HG03066 (cell line): ENCODE data around the gene RBM44.
"Not testable (repeated sequence)": the region's sequence is repeated elsewhere in the genome, so short reads cannot be mapped to it uniquely, and the experiment has no call there.

ENCODE experiments used
- ATAC-seq: cut with Tn5 transposase; IDR thresholded peaks from one replicate; pipeline ENCODE4 v1.9.1; 2021; ENCODE audit warnings: low read depth; ENCODE audit not compliant: unreplicated experiment

The RBM44 gene

GRCh38 chr2:237798236-237799059 lies at the start of gene RBM44:
Gene RBM44, plus strand, starts transcription at chr2:237798779. Its CDS starts 14,831 bp downstream, at chr2:237813610.
- ATAC-seq: no peak

GRCh38 chr2:237749002-237749401 lies 49.6 kb upstream of the RBM44 start:
- ATAC-seq: no peak

- no peak for ATAC-seq
Measured at GRCh38 chr2:237749961-237750360, 48.6 kb upstream of the RBM44 start.

- not testable (repeated sequence) for ATAC-seq
Measured at GRCh38 chr2:237750441-237750840, 48.1 kb upstream of the RBM44 start.

- ATAC-seq: peak; percentile 97
Measured at GRCh38 chr2:237752761-237753165, 45.8 kb upstream of the RBM44 start.

GRCh38 chr2:237754182-237754581 lies 44.4 kb upstream of the RBM44 start:
- ATAC-seq: no peak

- ATAC-seq: no peak
Measured at GRCh38 chr2:237754626-237755248, 43.8 kb upstream of the RBM44 start.

- ATAC-seq: no peak
Measured at GRCh38 chr2:237757616-237758015, 41.0 kb upstream of the RBM44 start.

GRCh38 chr2:237758185-237758584 lies 40.4 kb upstream of the RBM44 start:
- no peak for ATAC-seq

- no peak for ATAC-seq
Measured at GRCh38 chr2:237759176-237759575, 39.4 kb upstream of the RBM44 start.

- no peak for ATAC-seq
Measured at GRCh38 chr2:237760506-237761502, 37.8 kb upstream of the RBM44 start.

GRCh38 chr2:237762291-237763182 lies 36.0 kb upstream of the RBM44 start:
- ATAC-seq: not testable (repeated sequence)

- ATAC-seq: no peak
Measured at GRCh38 chr2:237763812-237764211, 34.8 kb upstream of the RBM44 start.

- ATAC-seq: not testable (repeated sequence)
Measured at GRCh38 chr2:237765122-237765521, 33.5 kb upstream of the RBM44 start.

GRCh38 chr2:237765875-237766274 lies 32.7 kb upstream of the RBM44 start:
- ATAC-seq: no peak

GRCh38 chr2:237766340-237766739 lies 32.2 kb upstream of the RBM44 start:
- no peak for ATAC-seq

GRCh38 chr2:237772513-237772912 lies 26.1 kb upstream of the RBM44 start:
- no peak for ATAC-seq

- no peak for ATAC-seq
Measured at GRCh38 chr2:237773826-237774225, 24.8 kb upstream of the RBM44 start.

GRCh38 chr2:237774811-237775553 lies 23.6 kb upstream of the RBM44 start:
- peak; percentile 78 for ATAC-seq
